SKM-1 (cell line): ENCODE measurements around the gene APOB.

Experiments used
- DNase-seq: peaks from one replicate; lab custom pipeline; 2025; ENCODE audit not compliant: unreplicated experiment; lab: John Stamatoyannopoulos, UW

APOB gene

GRCh38 chr2:21020031-21020667, 23.7 kb downstream of the APOB start:
- no peak for DNase-seq

DNA sequence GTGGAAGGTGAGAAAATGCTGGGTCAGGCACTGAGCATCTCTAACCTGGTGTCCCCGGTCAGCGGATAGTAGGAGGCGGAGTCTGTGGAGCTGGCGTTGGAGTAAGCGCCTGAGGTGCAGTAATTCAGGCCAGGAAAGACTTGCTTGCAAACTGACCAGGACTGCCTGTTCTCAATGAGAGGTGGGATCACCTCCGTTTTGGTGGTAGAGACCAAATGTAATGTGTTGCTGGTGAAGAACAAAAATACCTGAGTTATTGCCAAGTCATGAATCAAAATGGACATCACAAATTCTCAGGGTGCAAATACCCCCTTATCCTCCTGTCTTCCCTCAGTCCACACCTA, 24.2 kb downstream of the APOB start:
- no peak for DNase-seq

- DNase-seq: no peak
Measured at GRCh38 chr2:21019000-21019677, 24.7 kb downstream of the APOB start.

DNA sequence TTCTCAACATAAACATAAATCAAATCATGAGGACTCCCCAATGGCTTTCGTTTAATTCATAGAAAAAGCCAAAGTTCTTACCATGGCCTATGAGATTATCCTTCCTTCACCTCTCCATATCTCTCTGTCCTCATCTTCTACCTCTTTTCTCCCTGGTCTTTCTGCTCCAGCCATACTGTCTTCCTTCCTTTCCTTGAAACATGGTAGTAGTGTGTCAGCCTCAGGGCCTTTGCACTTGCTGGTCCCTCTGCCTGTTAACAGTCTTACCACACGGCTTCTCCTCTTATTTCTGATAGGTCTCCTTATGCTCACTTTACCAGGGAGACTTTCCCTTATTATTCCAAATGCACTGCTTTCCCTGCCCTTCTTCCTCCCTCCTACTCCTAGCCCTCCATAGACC, 25.6 kb downstream of the APOB start:
- no peak for DNase-seq

DNA sequence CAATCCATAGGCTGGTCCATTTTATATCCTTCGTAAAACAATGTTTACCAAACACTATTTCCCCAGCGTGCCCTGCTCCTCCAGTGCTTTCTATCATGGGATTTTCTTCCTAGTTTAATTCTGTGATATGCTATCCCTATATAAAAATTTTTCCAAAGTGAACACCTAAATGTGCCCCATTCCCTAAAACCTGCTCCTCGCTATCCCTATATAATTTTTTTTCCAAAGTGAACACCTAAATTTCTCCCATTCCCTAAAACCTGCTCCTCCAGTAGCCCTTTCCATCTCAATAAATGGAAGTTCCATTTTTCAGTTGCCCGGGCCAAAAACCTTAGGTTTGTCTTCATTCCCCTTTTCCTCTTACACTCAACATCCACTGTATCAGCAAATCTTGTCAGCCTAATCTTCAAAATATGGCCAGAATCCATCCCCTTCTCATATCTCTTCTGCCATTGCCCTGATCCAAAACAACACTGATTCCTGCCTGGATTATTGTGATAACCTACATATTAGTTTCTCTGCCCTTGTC, 26.1 kb downstream of the APOB start:
- DNase-seq: no peak

- DNase-seq: no peak
Measured at GRCh38 chr2:21015281-21015645, 28.6 kb downstream of the APOB start.

- no peak for DNase-seq
Measured at GRCh38 chr2:21014364-21015280, 29.3 kb downstream of the APOB start.

DNA sequence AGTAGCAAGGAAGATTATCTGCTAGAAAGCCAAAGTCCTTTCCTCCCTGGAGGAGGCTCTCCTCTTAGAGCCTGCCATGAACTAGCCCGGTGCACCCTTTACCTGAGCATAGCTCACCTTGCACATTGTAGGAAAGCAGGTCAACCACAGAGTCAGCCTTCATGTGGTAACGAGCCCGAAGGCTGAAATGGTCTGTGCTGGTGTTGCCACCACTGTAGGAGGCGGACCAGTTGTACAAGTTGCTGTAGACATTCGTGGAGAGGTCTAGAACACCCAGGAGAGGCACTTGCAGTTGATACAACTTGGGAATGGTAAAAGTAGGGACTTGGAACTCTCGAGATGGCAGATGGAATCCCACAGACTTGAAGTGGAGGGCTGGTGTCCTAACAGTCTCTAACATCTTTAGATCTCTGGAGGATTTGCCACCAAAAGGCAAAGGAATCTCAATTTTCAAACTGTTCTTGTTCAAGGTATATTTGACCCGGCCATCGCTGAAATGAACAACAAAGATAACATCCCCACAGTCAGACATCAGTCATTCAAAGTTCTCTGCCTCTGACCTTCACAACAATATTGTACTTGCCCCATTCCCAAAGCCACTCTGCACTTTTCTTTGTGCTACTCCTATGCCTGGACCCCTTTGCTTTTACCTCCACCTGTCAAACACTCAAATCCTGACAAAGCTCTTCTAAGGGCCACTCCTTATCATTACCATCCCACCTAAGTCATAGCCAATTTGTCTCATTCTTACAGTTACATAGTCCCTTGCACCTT, 30.6 kb downstream of the APOB start:
- no peak for DNase-seq

GRCh38 chr2:21012557-21012937, 31.3 kb downstream of the APOB start:
- no peak for DNase-seq

DNA sequence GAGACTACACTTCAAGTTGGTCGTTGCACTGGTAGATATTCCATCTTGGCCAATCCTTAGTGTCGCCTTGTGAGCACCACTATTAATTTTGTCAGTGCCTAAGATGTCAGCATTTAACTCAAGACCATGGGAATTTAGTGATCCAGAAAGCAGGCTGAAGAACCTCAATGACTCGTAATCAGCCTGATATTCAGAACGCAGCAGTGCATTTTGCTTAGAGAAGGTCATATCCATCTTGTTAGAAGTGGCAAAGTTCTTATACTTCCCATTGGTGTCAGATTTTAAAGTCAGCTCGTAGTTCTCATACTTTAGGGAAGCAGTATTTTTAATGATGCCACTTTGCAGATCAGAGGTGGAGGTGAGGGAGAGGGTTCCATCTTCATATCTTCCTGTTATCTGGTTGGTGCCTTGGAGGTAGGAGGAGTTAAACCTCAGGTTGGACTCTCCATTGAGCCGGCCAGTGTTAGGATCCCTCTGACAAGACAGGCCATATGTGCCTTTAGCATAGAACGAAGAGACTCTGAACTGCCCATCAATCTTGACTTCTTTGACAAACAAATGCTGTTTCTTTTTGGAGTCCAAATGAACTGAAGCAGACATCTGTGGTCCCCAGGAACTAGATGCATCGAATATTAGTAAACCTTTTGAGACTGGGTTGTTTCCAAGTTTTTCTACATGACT, 31.9 kb downstream of the APOB start:
- no peak for DNase-seq

DNA sequence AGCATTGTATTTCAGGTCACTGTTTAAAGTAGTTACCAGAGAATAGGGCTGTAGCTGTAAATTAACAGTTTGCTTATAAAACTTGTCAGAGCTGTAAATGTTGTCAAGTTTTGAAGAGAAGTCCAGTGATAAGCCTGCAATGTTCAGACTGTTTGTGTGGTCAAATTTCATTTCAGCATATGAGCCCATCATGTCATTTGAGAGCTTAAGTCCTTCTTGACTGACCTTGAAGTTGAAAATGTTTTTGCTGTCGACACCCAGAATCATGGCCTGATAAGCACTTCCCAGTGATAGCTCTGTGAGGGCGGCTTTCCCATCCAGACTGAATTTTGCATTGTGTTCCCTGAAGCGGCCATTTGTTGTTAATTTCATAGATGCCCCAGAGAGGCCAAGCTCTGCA, 32.4 kb downstream of the APOB start:
- DNase-seq: no peak

- DNase-seq: no peak
Measured at GRCh38 chr2:21010813-21011439, 32.9 kb downstream of the APOB start.

- no peak for DNase-seq
Measured at GRCh38 chr2:21009662-21010225, 34.1 kb downstream of the APOB start.

DNA sequence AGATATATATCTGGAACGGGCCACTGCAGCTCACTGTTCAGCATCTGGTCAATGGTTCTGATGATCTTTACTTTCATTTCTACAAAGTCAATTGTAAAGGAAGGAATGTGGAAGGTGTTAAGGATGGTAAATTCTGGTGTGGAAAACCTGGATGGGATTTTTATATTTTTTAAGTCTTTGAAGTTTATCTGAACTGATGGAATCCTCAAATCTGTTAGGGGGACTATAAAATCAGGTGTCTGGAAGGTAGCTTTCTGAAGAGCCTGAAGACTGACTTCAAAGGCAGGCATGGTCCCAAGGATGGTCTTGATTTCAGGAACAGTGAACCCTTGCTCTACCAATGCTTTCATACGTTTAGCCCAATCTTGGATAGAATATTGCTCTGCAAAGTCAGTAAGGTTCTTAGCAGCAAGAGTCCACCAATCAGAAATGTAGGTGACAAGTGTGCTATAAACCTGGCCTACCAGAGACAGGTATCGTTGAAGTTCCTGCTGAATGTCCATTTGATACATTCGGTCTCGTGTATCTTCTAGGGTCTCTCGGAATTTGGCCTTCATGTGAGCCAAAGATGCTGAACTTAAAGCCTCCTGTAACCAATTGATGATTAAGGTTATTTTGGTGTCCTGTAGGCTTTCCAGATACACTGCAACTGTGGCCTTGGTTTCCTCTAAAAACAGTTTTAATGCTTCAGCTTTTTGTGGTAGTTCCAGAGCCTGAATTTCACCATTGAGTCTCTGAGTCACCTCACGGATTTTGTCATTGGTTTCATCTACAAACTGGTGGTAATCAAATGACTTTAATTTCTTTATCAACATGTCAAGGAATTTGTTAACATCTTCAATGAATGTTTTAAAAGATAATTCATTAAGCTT, 34.8 kb downstream of the APOB start:
- no peak for DNase-seq

- no peak for DNase-seq
Measured at GRCh38 chr2:21008014-21008789, 35.7 kb downstream of the APOB start.

- no peak for DNase-seq
Measured at GRCh38 chr2:21007129-21008013, 36.5 kb downstream of the APOB start.
